OCI-LY1 (cell line): ENCODE data around the gene DNAH11.

Source experiments
- H2AFZ ChIP-seq: fragments of 200-600 bp; sonication (generic), shearing (Covaris generic); 2 replicates; pipeline ENCODE4 v1.6.0; 2014; ENCODE audit warnings: antibody characterized with exemption, mild to moderate bottlenecking, low read length
- H3F3A ChIP-seq: fragments of 200-600 bp; sonication (generic), shearing (Covaris generic); 2 replicates; pipeline ENCODE4 v1.6.0; 2014; ENCODE audit warnings: mild to moderate bottlenecking, antibody characterized with exemption, low read length, moderate library complexity; ENCODE audit not compliant: insufficient read depth
- H3K27ac ChIP-seq: fragments of 200-600 bp; sonication (generic); 2 replicates; pipeline ENCODE4 v1.5.1; 2014; ENCODE audit warnings: low read length, mixed run types, mild to moderate bottlenecking, low read depth; ENCODE audit not compliant: poor library complexity, severe bottlenecking
- H3K27me3 ChIP-seq: fragments of 200-600 bp; sonication (generic); 2 replicates; pipeline ENCODE4 v1.6.0; 2014; ENCODE audit warnings: antibody characterized with exemption, mild to moderate bottlenecking, low read length, moderate library complexity; ENCODE audit not compliant: insufficient read depth
- H3K36me3 ChIP-seq: fragments of 200-600 bp; sonication (generic); 2 replicates; pipeline ENCODE4 v1.6.1; 2014; ENCODE audit warnings: mild to moderate bottlenecking, antibody characterized with exemption, low read length, moderate library complexity, mixed read lengths; ENCODE audit not compliant: insufficient read depth
- H3K4me1 ChIP-seq: fragments of 200-600 bp; sonication (generic); 2 replicates; pipeline ENCODE4 v1.5.1; 2014; ENCODE audit warnings: mild to moderate bottlenecking, low read length, moderate library complexity; ENCODE audit not compliant: insufficient read depth, severe bottlenecking
- H3K4me2 ChIP-seq: fragments of 200-600 bp; sonication (generic), shearing (Covaris generic); 2 replicates; pipeline ENCODE4 v1.6.1; 2014; ENCODE audit warnings: low read length
- H3K4me3 ChIP-seq: fragments of 200-600 bp; sonication (generic); 2 replicates; pipeline ENCODE4 v1.5.1; 2014; ENCODE audit warnings: low read length, low read depth, mild to moderate bottlenecking, mixed read lengths; ENCODE audit not compliant: poor library complexity, severe bottlenecking
- H3K79me2 ChIP-seq: fragments of 200-600 bp; shearing (Covaris generic); 2 replicates; pipeline ENCODE4 v1.6.1; 2016; ENCODE audit warnings: mixed run types, low read length, mixed read lengths; ENCODE audit not compliant: insufficient read depth
- H3K9ac ChIP-seq: fragments of 200-600 bp; sonication (generic), shearing (Covaris generic); 2 replicates; pipeline ENCODE4 v1.6.1; 2014; ENCODE audit warnings: mild to moderate bottlenecking, low read length, mixed read lengths
- H3K9me2 ChIP-seq: fragments of 200-600 bp; sonication (generic), shearing (Covaris generic); 2 replicates; pipeline ENCODE4 v1.6.1; 2014; ENCODE audit warnings: low read depth, mild to moderate bottlenecking, low read length, mixed read lengths
- H3K9me3 ChIP-seq: fragments of 200-600 bp; shearing (Covaris generic); 2 replicates; pipeline ENCODE4 v1.6.1; 2014; ENCODE audit warnings: low read length, mixed read lengths
- H4K20me1 ChIP-seq: fragments of 200-600 bp; sonication (generic), shearing (Covaris generic); 2 replicates; pipeline ENCODE4 v1.6.0; 2016; ENCODE audit warnings: mild to moderate bottlenecking, low read length; ENCODE audit not compliant: insufficient read depth
- EZH2 ChIP-seq: fragments of 200-600 bp; sonication (generic), shearing (Covaris generic); IDR thresholded peaks from 2 replicates; pipeline ENCODE4 v1.8.0; 2017; ENCODE audit warnings: borderline replicate concordance, mixed run types, mild to moderate bottlenecking, antibody characterized with exemption, low read length, moderate library complexity, mixed read lengths
- TF ChIP-seq, protein P1 (sequence below): fragments of 200-600 bp; sonication (generic), shearing (Covaris generic); IDR thresholded peaks from 2 replicates; pipeline ENCODE4 v1.5.1; 2017; ENCODE audit warnings: mild to moderate bottlenecking, antibody characterized with exemption, low read length, moderate library complexity, mixed read lengths

The DNAH11 gene

DNA sequence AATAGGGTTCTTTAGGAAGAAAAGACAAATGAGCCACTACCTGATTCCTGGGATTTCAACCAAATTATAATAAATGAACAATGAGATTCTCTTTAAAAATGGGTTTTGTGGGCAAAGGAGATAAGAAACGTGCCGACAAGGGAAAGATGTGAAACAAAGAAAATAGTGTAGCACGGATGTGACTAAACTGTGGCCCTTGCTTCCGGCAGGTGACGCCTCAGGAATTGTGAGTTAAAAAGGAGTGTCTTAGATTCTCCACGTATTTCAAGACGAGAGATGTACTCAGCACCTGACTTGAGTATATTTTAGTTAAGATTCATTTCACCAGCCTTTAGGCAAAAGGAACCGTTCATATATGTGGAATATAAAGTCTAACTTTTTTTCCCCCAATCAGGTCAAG lies 75.9 kb downstream of the DNAH11 start:
- no peak overlapping the region for H3K27ac ChIP-seq
- no peaks in the 10 kb centered on the region for H3K4me1 ChIP-seq
- no peaks in the 10 kb centered on the region for H3K79me2 ChIP-seq
- H4K20me1 ChIP-seq: no peaks in the 10 kb centered on the region
- no peak overlapping the region for H3K4me3 ChIP-seq
- no peak overlapping the region for H3K4me2 ChIP-seq
- H3K27me3 ChIP-seq: no peaks in the 10 kb centered on the region
- no peaks in the 10 kb centered on the region for H3K9me3 ChIP-seq
- H3F3A ChIP-seq: no peaks in the 10 kb centered on the region
- H3K36me3 ChIP-seq: no peaks in the 10 kb centered on the region
- no peaks in the 10 kb centered on the region for H3K9me2 ChIP-seq
- H3K9ac ChIP-seq: no peak overlapping the region
- H2AFZ ChIP-seq: no peak overlapping the region
- TF ChIP-seq, protein P1, sequence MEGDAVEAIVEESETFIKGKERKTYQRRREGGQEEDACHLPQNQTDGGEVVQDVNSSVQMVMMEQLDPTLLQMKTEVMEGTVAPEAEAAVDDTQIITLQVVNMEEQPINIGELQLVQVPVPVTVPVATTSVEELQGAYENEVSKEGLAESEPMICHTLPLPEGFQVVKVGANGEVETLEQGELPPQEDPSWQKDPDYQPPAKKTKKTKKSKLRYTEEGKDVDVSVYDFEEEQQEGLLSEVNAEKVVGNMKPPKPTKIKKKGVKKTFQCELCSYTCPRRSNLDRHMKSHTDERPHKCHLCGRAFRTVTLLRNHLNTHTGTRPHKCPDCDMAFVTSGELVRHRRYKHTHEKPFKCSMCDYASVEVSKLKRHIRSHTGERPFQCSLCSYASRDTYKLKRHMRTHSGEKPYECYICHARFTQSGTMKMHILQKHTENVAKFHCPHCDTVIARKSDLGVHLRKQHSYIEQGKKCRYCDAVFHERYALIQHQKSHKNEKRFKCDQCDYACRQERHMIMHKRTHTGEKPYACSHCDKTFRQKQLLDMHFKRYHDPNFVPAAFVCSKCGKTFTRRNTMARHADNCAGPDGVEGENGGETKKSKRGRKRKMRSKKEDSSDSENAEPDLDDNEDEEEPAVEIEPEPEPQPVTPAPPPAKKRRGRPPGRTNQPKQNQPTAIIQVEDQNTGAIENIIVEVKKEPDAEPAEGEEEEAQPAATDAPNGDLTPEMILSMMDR: no peak
- no peak for TF ChIP-seq EZH2

DNA sequence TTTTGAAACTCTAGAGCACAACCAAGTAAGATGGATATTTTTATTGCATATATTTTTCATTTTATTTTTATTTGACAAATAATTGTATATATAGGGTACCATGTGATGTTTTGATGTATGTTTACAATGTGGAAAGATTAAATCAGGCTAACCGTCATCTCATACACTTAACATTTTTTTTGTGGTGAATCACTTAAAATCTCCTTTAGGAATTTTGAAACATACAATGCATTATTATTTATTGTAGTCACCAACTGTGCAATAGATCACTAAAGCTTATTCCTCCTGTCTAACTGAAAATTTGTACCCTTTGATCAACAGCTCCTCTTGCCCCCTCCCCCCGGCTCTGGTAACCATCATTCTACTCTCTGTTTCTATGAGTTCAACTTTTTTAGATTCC lies 77.2 kb downstream of the DNAH11 start:
- Histone ChIP-seq H3K9me3 (no peaks in the 10 kb centered on the region), H3K4me3 (no peak overlapping the region), H2AFZ (no peak overlapping the region), H3K79me2 (no peaks in the 10 kb centered on the region), H3K4me2 (no peak overlapping the region), H3F3A (no peaks in the 10 kb centered on the region), H3K9ac (no peak overlapping the region), H3K27ac (no peak overlapping the region), H3K4me1 (no peaks in the 10 kb centered on the region), H3K27me3 (no peaks in the 10 kb centered on the region), H4K20me1 (no peaks in the 10 kb centered on the region), H3K36me3 (no peaks in the 10 kb centered on the region), H3K9me2 (no peaks in the 10 kb centered on the region)
- no peak for TF ChIP-seq EZH2
- TF ChIP-seq, protein P1: no peak

- Histone ChIP-seq H3K27me3 (no peaks in the 10 kb centered on the region), H3K9ac (no peak overlapping the region), H4K20me1 (no peaks in the 10 kb centered on the region), H3K9me2 (no peaks in the 10 kb centered on the region), H3K4me2 (no peak overlapping the region), H3K9me3 (no peaks in the 10 kb centered on the region), H3K36me3 (no peaks in the 10 kb centered on the region), H3F3A (no peaks in the 10 kb centered on the region), H3K79me2 (no peaks in the 10 kb centered on the region), H3K4me1 (no peaks in the 10 kb centered on the region), H3K4me3 (no peak overlapping the region), H3K27ac (no peak overlapping the region), H2AFZ (no peak overlapping the region)
- TF ChIP-seq, protein P1: no peak
- no peak for TF ChIP-seq EZH2
These were observed 81.5 kb downstream of the DNAH11 start for GRCh38 chr7:21624320-21624719.
